HG03097 (cell line): ENCODE measurements around the gene TRMT112.
A peak's percentile ranks its signal among the peaks of the same experiment; 100 is the strongest.
"Not testable (repeated sequence)": the region's sequence is repeated elsewhere in the genome, so short reads cannot be mapped to it uniquely, and the experiment has no call there.

Experiments used
- ATAC-seq: cut with Tn5 transposase; IDR thresholded peaks from one replicate; pipeline ENCODE4 v1.9.1; 2021; ENCODE audit not compliant: unreplicated experiment, low FRiP score

Gene TRMT112

GRCh38 chr11:64334764-64335735 is 17.7 kb upstream of the TRMT112 start:
- peak; percentile 58 for ATAC-seq

- ATAC-seq: no peak
These were observed 16.2 kb upstream of the TRMT112 start for GRCh38 chr11:64333556-64333955.

GRCh38 chr11:64331569-64332371 is 14.4 kb upstream of the TRMT112 start:
- ATAC-seq: peak; percentile 46

- no peak for ATAC-seq
These were observed 13.5 kb upstream of the TRMT112 start for GRCh38 chr11:64330888-64331287.

DNA sequence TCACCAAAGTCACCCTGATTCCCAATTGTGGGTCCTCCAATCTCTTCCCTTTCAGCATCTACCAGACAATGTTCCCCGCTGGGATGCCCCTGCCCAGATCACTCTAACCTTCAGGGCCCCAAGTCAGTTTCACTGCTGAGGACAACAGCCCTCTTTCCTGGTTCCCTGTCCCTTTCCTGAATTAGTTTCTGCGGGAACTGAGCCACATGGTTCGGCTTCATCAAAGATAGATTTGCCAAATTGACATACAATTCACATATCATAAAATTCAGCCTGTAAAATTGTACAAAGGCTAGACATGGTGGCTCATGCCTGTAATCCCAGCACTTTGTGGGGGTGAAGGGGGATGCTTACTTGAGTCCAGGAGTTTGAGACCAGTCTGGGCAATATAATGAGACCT is 10.6 kb upstream of the TRMT112 start:
- no peak for ATAC-seq

DNA sequence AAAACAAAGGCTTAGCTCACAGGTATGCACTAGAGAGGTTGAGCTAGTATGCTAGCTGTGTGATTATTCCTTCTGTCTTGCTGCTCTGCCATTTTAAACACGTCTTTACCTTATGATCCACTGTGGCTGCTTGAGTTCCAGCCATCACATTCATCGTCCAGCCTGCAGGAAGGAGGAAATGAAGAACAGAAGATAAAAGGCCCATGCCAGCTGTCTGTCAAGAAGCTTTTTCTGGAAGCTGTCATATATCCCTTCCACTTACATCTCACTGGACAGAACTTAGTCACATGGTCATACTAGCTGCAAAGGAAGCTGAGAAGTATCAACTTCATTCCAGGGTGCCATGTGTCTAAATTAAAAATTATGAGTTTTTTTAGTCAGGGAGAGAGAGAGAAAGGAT is 10.0 kb upstream of the TRMT112 start:
- ATAC-seq: no peak

DNA sequence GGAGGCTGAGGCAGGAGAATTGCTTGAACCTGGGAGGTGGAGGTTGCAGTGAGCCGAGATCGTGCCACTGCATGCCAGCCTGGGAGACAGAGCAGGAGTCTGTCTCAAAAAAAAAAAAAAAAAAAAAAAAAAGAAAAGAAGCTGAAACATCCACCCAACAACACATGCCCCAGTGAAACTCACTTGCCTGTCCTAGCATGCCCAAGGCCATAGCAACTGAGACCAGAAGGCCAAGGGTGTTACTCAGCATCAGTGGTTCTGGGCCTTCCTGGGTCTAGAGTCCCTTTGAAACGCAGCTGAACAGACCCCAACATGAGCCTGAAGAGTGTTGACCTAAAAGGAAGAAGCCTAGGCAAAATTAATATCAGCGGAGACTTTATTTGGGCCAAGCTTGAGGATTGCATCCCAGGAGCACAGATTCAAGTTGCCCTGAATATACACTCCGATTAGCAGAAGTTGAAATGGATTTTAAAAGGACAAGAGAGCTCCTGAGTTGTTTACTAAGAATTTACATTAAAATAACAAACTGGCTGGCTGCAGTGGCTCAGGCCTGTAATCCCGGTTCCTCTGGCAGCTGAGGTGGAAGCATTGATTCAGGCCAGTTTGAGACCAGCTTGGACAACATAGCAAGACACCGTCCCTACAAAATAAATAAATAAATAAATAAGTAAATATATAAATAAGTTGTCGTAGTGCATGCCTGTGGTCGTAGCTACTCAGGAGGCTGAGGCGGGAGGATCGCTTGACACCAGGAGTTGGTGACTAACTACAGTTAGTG is 7.5 kb upstream of the TRMT112 start:
- ATAC-seq: no peak

DNA sequence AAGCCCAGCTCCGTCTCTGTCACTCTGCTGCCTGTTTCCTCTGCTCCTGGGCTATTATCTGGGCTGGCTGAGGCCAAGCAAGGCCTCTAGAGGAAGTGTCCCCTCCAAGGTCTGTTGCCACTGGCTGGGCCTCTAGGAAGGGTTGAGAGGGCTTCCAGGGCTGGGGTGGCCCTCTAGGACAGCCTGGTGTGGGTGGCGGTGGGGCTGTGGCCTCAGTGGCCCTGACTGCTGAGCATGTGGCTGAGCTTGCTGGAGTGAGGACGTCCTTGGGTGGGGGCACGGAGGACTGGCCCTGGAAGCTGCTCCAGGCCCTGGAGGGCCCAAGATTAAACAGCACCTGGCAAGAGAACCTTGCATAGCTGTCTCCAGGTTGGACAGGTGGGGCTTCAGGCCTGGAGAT is 6.6 kb upstream of the TRMT112 start:
- ATAC-seq: not testable (repeated sequence)

GRCh38 chr11:64323373-64323772 is 6.0 kb upstream of the TRMT112 start:
- no peak for ATAC-seq

- ATAC-seq: no peak
These were observed 5.5 kb upstream of the TRMT112 start for GRCh38 chr11:64322925-64323260.

GRCh38 chr11:64321533-64321932 is 4.2 kb upstream of the TRMT112 start:
- ATAC-seq: no peak

DNA sequence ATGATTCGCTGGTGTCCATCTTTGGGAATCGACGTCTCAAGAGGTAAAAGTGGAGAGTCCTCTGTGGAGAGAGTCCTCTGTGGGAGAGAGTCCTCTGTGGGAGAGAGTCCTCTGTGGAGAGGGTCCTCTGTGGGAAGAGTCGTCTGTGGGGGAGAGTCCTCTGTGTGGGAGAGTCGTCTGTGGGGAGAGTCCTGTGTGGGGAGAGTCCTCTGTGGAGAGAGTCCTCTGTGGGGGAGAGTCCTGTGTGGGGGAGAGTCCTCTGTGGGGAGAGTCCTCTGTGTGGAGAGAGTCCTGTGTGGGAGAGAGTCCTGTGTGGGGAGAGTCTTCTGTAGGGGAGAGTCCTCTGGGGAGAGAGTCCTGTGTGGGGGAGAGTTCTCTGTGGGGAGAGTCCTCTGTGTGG is 3.7 kb upstream of the TRMT112 start:
- no peak for ATAC-seq

DNA sequence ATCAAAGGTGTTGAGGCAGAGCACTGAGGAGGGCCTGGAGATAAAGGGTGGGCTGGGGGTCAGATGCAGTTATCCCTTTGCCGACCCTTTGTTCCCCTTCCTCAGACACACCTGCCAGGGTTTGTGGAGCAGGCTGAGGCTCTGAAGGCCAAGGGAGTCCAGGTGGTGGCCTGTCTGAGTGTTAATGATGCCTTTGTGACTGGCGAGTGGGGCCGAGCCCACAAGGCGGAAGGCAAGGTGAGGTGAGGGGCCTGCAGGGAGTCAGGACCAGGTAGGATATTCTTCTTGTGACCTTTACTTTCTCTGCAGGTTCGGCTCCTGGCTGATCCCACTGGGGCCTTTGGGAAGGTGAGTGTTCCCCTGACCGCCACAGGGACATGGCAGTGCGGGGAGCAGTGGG is 3.2 kb upstream of the TRMT112 start:
- no peak for ATAC-seq

- ATAC-seq: no peak
These were observed 1.7 kb upstream of the TRMT112 start for GRCh38 chr11:64318766-64319761.

DNA sequence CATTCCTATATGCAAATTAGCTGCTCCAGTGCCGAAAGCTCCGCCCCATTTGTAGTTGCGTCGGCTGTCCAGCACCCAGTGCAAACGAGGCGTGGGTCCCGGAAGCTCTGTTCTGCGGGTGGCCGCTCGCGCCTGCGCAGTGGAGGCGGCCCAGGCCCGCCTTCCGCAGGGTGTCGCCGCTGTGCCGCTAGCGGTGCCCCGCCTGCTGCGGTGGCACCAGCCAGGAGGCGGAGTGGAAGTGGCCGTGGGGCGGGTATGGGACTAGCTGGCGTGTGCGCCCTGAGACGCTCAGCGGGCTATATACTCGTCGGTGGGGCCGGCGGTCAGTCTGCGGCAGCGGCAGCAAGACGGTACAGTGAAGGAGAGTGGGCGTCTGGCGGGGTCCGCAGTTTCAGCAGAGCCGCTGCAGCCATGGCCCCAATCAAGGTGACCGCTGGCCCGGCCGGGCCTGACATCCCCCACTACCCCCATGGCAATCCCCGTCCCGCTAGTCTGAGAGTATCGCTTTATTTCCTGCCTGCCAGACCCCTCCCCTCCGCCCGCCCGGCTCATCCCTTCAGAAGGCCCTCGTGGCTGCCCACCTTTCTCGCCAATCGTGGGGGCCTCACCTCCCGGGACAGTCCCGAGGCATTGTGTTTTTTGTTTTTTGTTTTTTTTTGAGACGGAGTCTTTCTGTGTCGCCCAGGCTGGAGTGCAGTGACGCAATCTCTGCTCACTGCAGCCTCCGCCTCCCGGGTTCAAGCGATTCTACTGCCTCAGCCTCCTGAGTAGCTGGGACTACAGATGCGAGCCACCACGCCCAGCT is 804 bp upstream of the TRMT112 start, which contains the start of gene PRDX5:
TSS of gene PRDX5 (plus strand) at position 161 of the 805 bp plus-strand sequence. CDS start at position 256, 95 bp downstream.
- ATAC-seq: peak; percentile 63

- peak; percentile 15 for ATAC-seq
These were observed 561 bp downstream of the TRMT112 start for GRCh38 chr11:64316672-64317324.

DNA sequence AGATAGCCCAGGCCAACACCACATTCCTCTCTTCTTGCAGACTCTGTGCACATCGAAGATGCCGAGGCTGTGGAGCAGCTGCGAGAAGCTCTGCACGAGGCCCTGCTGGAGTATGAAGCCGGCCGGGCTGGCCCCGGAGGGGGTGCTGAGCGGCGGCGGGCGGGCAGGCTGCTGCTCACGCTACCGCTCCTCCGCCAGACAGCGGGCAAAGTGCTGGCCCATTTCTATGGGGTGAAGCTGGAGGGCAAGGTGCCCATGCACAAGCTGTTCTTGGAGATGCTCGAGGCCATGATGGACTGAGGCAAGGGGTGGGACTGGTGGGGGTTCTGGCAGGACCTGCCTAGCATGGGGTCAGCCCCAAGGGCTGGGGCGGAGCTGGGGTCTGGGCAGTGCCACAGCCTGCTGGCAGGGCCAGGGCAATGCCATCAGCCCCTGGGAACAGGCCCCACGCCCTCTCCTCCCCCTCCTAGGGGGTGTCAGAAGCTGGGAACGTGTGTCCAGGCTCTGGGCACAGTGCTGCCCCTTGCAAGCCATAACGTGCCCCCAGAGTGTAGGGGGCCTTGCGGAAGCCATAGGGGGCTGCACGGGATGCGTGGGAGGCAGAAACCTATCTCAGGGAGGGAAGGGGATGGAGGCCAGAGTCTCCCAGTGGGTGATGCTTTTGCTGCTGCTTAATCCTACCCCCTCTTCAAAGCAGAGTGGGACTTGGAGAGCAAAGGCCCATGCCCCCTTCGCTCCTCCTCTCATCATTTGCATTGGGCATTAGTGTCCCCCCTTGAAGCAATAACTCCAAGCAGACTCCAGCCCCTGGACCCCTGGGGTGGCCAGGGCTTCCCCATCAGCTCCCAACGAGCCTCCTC is 1.5 kb downstream of the TRMT112 start:
- not testable (repeated sequence) for ATAC-seq
